Measurements from ENCODE around the gene PARS2. TPM values are rescaled to one million over a fixed set of nuclear protein-coding genes. Genes with fewer than 3 reads are reported as not detected.

PARS2 gene
- total and polyA plus RNA-seq, 12 donors: 0.80 to 5.6 (median 4.1) TPM

DNA sequence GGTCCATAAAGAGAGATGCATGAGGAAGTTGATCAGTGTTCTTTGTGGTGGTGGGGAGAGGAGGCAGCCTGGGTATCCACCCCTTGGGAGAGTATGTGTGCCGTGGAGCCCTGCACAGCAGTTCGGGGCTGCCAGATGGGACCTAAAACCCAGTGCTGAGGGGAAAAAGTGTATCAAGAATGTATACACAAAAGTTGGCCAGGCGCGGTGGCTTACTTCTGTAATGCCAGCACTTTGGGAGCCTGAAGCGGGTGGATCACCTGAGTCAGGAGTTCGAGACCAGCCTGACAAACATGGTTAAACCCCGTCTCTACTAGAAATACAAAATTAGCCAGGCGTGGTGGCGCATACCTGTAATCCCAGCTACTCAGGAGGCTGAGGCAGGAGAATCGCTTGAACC, 52.8 kb downstream of the PARS2 start:
- DNase-seq: no peak

DNA sequence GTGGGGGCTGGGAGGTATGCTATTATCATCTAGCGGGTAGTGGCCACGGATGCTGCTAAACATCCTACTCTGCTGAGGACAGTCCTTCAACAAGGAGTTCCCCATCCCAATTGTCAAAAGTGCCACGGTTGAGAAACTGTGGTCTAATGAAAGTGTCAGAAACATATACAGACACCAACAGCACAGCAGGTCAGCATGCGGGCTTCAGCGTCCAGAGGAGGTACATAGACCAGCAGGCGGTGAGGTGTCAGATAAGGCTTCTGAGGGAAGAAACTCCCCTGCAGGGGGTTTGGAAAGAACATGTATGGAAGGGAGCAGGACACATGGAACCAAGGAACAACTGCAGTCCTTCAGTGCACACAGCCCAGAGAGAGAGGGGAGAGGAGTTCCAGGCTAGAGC, 53.5 kb downstream of the PARS2 start:
- no peak overlapping the region for H3K27ac ChIP-seq
- WGBS, 2 donors: 54 to 61% methylated on average over 6 of the region's 6 CpGs
- TF ChIP-seq CTCF (IDR thresholded peaks at IDR 0.05): no peak
- no peaks in the 10 kb centered on the region for H3K9me3 ChIP-seq
- ATAC-seq: no peak
- intact Hi-C loops (cut with DNase I): loop anchor here in 3 of 10 donors (10.0 kb wide), 4 partner anchors 166 to 656 kb away; partner anchors contain the start of genes ACOT11 (in 1 of the 3), TCEANC2 (in 1 of the 3) and TMEM59 (in 1 of the 3)
- peaks cover 0 to 10% (median 4%) of the 10 kb centered on the region in 9 donors for H3K4me1 ChIP-seq
- peaks cover 0 to 19% (median 0%) of the 10 kb centered on the region in 9 donors for H3K36me3 ChIP-seq
- no peaks in the 10 kb centered on the region for H3K27me3 ChIP-seq
- no peak for DNase-seq
- H3K4me3 ChIP-seq: no peak overlapping the region

More for the DNA sequence above, 52.8 kb downstream of the PARS2 start:
- no peak for ATAC-seq
- no peak overlapping the region for H3K4me3 ChIP-seq
- H3K27me3 ChIP-seq: no peaks in the 10 kb centered on the region
- peaks cover 0 to 15% (median 0%) of the 10 kb centered on the region in 9 donors for H3K36me3 ChIP-seq
- 87 to 89% methylated on average over 10 of the region's 10 CpGs for whole genome bisulfite sequencing, 2 donors
- no peak overlapping the region for H3K27ac ChIP-seq
- no peak for TF ChIP-seq CTCF (IDR thresholded peaks at IDR 0.05)
- no peaks in the 10 kb centered on the region for H3K9me3 ChIP-seq
- peaks cover 0 to 14% (median 8%) of the 10 kb centered on the region in 9 donors for H3K4me1 ChIP-seq
- intact Hi-C loops (cut with DNase I): loop anchor here in 3 of 10 donors (10.0 kb wide), 4 partner anchors 167 to 657 kb away; partner anchors contain the start of genes ACOT11 (in 1 of the 3), TCEANC2 (in 1 of the 3) and TMEM59 (in 1 of the 3)

- Histone ChIP-seq H3K27ac (no peak overlapping the region), H3K4me1 (peaks cover 0 to 9% (median 4%) of the 10 kb centered on the region in 9 donors), H3K36me3 (peaks cover 0 to 19% (median 0%) of the 10 kb centered on the region in 9 donors), H3K9me3 (no peaks in the 10 kb centered on the region), H3K4me3 (no peak overlapping the region), H3K27me3 (no peaks in the 10 kb centered on the region)
- no peak for ATAC-seq
- intact Hi-C loops (cut with DNase I): loop anchor here in 3 of 10 donors (10.0 kb wide), 4 partner anchors 166 to 656 kb away; partner anchors contain the start of genes ACOT11 (in 1 of the 3), TCEANC2 (in 1 of the 3) and TMEM59 (in 1 of the 3)
- no peak for TF ChIP-seq CTCF (IDR thresholded peaks at IDR 0.05)
- WGBS, 2 donors: 72 to 84% methylated on average over 3 of the region's 3 CpGs
- no peak for DNase-seq
Measured at GRCh38 chr1:54710434-54710833, 53.9 kb downstream of the PARS2 start.

- TF ChIP-seq CTCF (IDR thresholded peaks at IDR 0.05): no peak
- ATAC-seq (no peak), DNase-seq (no peak)
- Histone ChIP-seq H3K36me3 (peaks cover 0 to 19% (median 0%) of the 10 kb centered on the region in 9 donors), H3K9me3 (no peaks in the 10 kb centered on the region), H3K4me3 (no peak overlapping the region), H3K4me1 (peaks cover 0 to 2% (median 0%) of the 10 kb centered on the region in 9 donors), H3K27ac (no peak overlapping the region), H3K27me3 (no peaks in the 10 kb centered on the region)
- intact Hi-C loops (cut with DNase I): loop anchor here in 3 of 10 donors (10.0 kb wide), 4 partner anchors 165 to 655 kb away; partner anchors contain the start of genes ACOT11 (in 1 of the 3), TCEANC2 (in 1 of the 3) and TMEM59 (in 1 of the 3)
- 75 to 78% methylated on average over 8 of the region's 8 CpGs for WGBS, 2 donors
Measured at GRCh38 chr1:54709547-54710292, 54.6 kb downstream of the PARS2 start.

Data from heart right ventricle (tissue), 16 donors.